Hepatocyte (in vitro differentiated cells): Measurements from ENCODE around the gene NGEF. TPM values are rescaled to one million over a fixed set of nuclear protein-coding genes. Genes with fewer than 3 reads are reported as not detected.

Experiments
- DNase-seq: peaks from one replicate; pipeline ENCODE4 v3.0.0-alpha.2; 2016; ENCODE audit warnings: low spot score
- H2AFZ ChIP-seq: fragments of 200-600 bp; sonication (generic); 2 replicates; pipeline ENCODE4 v1.6.0; 2016; ENCODE audit warnings: antibody characterized with exemption, mild to moderate bottlenecking
- H3K27ac ChIP-seq: fragments of 200-600 bp; sonication (generic); 2 replicates; pipeline ENCODE4 v1.5.1; 2016; ENCODE audit warnings: mild to moderate bottlenecking
- H3K27me3 ChIP-seq: fragments of 200-600 bp; sonication (generic); 2 replicates; pipeline ENCODE4 v1.6.1; 2016
- H3K36me3 ChIP-seq: fragments of 200-600 bp; sonication (generic); replicated peaks from 2 replicates; pipeline ENCODE4 v1.5.1; 2016; ENCODE audit warnings: low read depth; ENCODE audit not compliant: insufficient read depth
- H3K4me1 ChIP-seq: fragments of 200-600 bp; sonication (generic); 2 replicates; pipeline ENCODE4 v1.5.1; 2016; ENCODE audit warnings: mild to moderate bottlenecking, moderate library complexity; ENCODE audit not compliant: insufficient read depth
- H3K4me2 ChIP-seq: fragments of 200-600 bp; sonication (generic); 2 replicates; pipeline ENCODE4 v1.6.0; 2016
- H3K4me3 ChIP-seq: fragments of 200-600 bp; sonication (generic); 2 replicates; pipeline ENCODE4 v1.5.1; 2016; ENCODE audit warnings: mild to moderate bottlenecking
- H3K79me2 ChIP-seq: fragments of 200-600 bp; sonication (generic); 2 replicates; pipeline ENCODE4 v1.6.0; 2017; ENCODE audit warnings: mild to moderate bottlenecking
- H3K9me2 ChIP-seq: fragments of 200-600 bp; sonication (generic); replicated peaks from 2 replicates; pipeline ENCODE4 v1.6.0; 2017; ENCODE audit warnings: mild to moderate bottlenecking; ENCODE audit not compliant: insufficient read depth
- H3K9me3 ChIP-seq: fragments of 200-600 bp; sonication (generic); 2 replicates; pipeline ENCODE4 v1.5.1; 2016; ENCODE audit warnings: low read depth, mild to moderate bottlenecking
- H4K20me1 ChIP-seq: fragments of 200-600 bp; sonication (generic); 2 replicates; pipeline ENCODE4 v1.6.0; 2016; ENCODE audit warnings: mild to moderate bottlenecking; ENCODE audit not compliant: insufficient read depth, poor library complexity, severe bottlenecking
- EZH2 ChIP-seq: fragments of 200-600 bp; sonication (generic); IDR thresholded peaks from 2 replicates; pipeline ENCODE4 v1.6.1; 2016; ENCODE audit warnings: antibody characterized with exemption, mild to moderate bottlenecking, borderline replicate concordance
- EZH2phosphoT487 ChIP-seq: fragments of 200-600 bp; sonication (generic); IDR thresholded peaks from one replicate; pipeline ENCODE4 v1.6.1; 2018; ENCODE audit warnings: antibody characterized with exemption, mild to moderate bottlenecking, low read depth, moderate library complexity; ENCODE audit not compliant: unreplicated experiment, severe bottlenecking
- whole genome bisulfite sequencing: methylation state at CpG from one replicate; pipeline ENCODE4 v1.1.6; 2016; ENCODE audit warnings: low lambda C conversion rate; ENCODE audit errors: missing lambda C conversion rate; 5-methylcytosine and 5-hydroxymethylcytosine counted together
- polyA plus RNA-seq: library from polyadenylated mRNA; unstranded; fragments of >200 nt; fragmentation: Nextera tagmentation; extraction: Ambion mirVana; gene quantifications from 2 replicates; pipeline ENCODE4 v1.2.1, GENCODE V29; 2016
- total RNA-seq: library from RNA; depleted of rRNA; stranded (reverse); fragments of >200 nt; gene quantifications from 2 replicates; pipeline ENCODE4 v1.2.3, GENCODE V29; 2014
- TF ChIP-seq, protein P1 (sequence below): fragments of 200-600 bp; sonication (generic); IDR thresholded peaks from 2 replicates; pipeline ENCODE4 v1.5.1; 2016; ENCODE audit warnings: antibody characterized with exemption, mild to moderate bottlenecking; ENCODE audit not compliant: poor library complexity

The NGEF gene, protein sequence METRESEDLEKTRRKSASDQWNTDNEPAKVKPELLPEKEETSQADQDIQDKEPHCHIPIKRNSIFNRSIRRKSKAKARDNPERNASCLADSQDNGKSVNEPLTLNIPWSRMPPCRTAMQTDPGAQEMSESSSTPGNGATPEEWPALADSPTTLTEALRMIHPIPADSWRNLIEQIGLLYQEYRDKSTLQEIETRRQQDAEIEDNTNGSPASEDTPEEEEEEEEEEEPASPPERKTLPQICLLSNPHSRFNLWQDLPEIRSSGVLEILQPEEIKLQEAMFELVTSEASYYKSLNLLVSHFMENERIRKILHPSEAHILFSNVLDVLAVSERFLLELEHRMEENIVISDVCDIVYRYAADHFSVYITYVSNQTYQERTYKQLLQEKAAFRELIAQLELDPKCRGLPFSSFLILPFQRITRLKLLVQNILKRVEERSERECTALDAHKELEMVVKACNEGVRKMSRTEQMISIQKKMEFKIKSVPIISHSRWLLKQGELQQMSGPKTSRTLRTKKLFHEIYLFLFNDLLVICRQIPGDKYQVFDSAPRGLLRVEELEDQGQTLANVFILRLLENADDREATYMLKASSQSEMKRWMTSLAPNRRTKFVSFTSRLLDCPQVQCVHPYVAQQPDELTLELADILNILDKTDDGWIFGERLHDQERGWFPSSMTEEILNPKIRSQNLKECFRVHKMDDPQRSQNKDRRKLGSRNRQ
- total RNA-seq, result 1.3 and 3.2 TPM in 2 replicates
- 2.2 and 3.2 TPM in 2 replicates for polyA plus RNA-seq

GRCh38 chr2:233013027-233013461 is at the start of gene NGEF:
Gene NGEF, minus strand, starts transcription at chr2:233013256. Its CDS starts 38,366 bp downstream, at chr2:232974890.
- WGBS, result 81% methylated on average over 12 of the region's 12 CpGs
- Histone ChIP-seq H3K36me3 (no peaks in the 10 kb centered on the region), H3K79me2 (no peaks in the 10 kb centered on the region), H3K27me3 (no peaks in the 10 kb centered on the region), H3K9me3 (no peaks in the 10 kb centered on the region), H3K27ac (peak within 1 kb of the TSS; percentile 6), H4K20me1 (no peaks in the 10 kb centered on the region), H3K4me2 (peak within 1 kb of the TSS; percentile 41), H3K4me1 (no peaks in the 10 kb centered on the region), H2AFZ (no peak within 1 kb of the TSS), H3K9me2 (no peaks in the 10 kb centered on the region), H3K4me3 (no peak within 1 kb of the TSS)
- DNase-seq, result peak; percentile 50
- TF ChIP-seq EZH2 (no peak), EZH2phosphoT487 (no peak)
- TF ChIP-seq, protein P1, sequence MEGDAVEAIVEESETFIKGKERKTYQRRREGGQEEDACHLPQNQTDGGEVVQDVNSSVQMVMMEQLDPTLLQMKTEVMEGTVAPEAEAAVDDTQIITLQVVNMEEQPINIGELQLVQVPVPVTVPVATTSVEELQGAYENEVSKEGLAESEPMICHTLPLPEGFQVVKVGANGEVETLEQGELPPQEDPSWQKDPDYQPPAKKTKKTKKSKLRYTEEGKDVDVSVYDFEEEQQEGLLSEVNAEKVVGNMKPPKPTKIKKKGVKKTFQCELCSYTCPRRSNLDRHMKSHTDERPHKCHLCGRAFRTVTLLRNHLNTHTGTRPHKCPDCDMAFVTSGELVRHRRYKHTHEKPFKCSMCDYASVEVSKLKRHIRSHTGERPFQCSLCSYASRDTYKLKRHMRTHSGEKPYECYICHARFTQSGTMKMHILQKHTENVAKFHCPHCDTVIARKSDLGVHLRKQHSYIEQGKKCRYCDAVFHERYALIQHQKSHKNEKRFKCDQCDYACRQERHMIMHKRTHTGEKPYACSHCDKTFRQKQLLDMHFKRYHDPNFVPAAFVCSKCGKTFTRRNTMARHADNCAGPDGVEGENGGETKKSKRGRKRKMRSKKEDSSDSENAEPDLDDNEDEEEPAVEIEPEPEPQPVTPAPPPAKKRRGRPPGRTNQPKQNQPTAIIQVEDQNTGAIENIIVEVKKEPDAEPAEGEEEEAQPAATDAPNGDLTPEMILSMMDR, result no peak

DNA sequence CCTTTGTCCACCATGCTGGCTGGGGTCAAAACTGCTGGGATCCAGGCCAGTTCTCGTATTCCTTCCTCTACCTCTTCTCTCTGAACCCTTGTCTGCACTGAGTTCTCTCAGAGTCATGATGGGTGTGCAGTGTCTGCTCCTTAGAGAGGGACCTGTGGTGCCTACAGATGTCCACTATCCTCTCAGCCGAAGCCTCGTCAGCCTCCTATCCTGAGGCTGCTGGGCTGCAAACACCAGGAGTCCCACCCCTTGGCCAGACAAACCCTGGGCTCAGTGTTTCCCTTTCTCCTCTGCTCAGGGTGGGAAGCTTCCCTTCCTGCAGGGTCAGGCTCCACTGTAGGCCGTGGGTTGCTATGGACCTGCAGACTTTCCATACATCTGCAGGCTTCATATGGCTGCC is 49.4 kb upstream of the NGEF start:
- Histone ChIP-seq H3K9me3 (no peaks in the 10 kb centered on the region), H3K4me3 (no peak overlapping the region), H3K9me2 (no peaks in the 10 kb centered on the region), H3K4me1 (no peaks in the 10 kb centered on the region), H3K36me3 (no peaks in the 10 kb centered on the region), H3K27me3 (no peaks in the 10 kb centered on the region), H4K20me1 (no peaks in the 10 kb centered on the region), H3K79me2 (no peaks in the 10 kb centered on the region), H3K4me2 (no peak overlapping the region), H2AFZ (no peak overlapping the region), H3K27ac (no peak overlapping the region)
- TF ChIP-seq EZH2, result no peak
- no peak for TF ChIP-seq EZH2phosphoT487
- TF ChIP-seq, protein P1, result no peak
- WGBS, result 83% methylated on average over 4 of the region's 4 CpGs
- no peak for DNase-seq

DNA sequence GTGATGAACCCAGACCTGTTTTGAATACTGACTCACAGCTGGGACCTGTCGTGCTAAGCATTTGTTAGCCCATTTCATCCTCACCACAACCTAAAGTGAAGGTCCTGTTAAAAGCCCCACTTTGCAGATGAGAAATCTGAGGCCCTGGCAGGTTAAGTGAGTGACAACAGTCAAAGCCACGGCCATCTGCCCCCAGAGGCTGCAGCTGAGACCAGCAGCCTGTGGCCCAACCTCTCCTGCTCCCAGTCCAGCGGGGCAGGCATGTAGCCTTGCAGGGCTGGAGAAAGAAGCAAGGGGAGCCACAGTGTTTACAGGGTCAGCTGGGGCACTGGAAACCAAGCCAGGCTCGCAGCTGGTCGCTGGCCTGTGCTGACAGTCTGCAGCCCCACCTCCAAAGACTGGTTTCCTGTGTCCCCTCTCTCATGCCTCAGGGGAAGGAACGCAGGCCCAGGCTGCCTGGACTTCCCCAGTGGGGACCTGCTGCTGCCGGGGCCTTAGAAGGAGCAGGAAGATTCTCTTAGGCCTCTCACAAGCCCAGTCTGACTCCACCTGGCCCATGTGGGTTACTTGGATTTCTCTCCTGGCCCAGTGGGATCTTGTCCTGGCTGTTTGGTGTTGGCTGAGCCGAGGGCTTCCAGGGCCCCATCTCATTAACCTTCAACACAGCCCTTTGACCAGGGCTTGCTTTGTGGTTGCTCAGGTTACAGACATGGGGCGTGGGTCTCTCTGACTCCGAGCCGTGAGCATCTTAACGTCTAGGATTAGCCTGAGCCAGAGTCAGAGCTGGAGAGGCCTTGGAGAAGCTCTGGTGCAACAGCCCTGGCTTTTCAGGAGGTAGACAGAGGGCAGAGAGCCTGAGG is 48.8 kb upstream of the NGEF start:
- no peak overlapping the region for H3K27ac ChIP-seq
- no peaks in the 10 kb centered on the region for H4K20me1 ChIP-seq
- no peaks in the 10 kb centered on the region for H3K36me3 ChIP-seq
- no peak overlapping the region for H2AFZ ChIP-seq
- TF ChIP-seq EZH2, result no peak
- TF ChIP-seq, protein P1, result no peak
- no peaks in the 10 kb centered on the region for H3K4me1 ChIP-seq
- H3K79me2 ChIP-seq, result no peaks in the 10 kb centered on the region
- no peak overlapping the region for H3K4me2 ChIP-seq
- H3K4me3 ChIP-seq, result no peak overlapping the region
- H3K9me3 ChIP-seq, result no peaks in the 10 kb centered on the region
- peak; percentile 49 for DNase-seq
- 45% methylated on average over 12 of the region's 12 CpGs for WGBS
- no peaks in the 10 kb centered on the region for H3K9me2 ChIP-seq
- no peaks in the 10 kb centered on the region for H3K27me3 ChIP-seq
